Gastroesophageal sphincter (tissue), 3 donors: ENCODE results near the gene HELB.

Experiments used
- CTCF ChIP-seq, 4 experiments: fragments of 200-600 bp in 2 of 4; fragments of 450-650 bp in 2 of 4; sonication (generic) in 1 of 4; IDR thresholded peaks; one replicate each; pipeline ENCODE4 v1.5.1; 2017 to 2019; ENCODE audit warnings: antibody characterized with exemption in 4 of 4, mild to moderate bottlenecking in 2 of 4, moderate library complexity in 2 of 4
- EP300 ChIP-seq: sonication (generic); formaldehyde crosslinking; IDR thresholded peaks from one replicate; pipeline ENCODE4 v1.6.1; 2017; ENCODE audit warnings: antibody characterized with exemption, mild to moderate bottlenecking
- POLR2A ChIP-seq, 2 donors: fragments of 450-650 bp; IDR thresholded peaks; one replicate each; pipeline ENCODE4 v1.6.1; 2017; ENCODE audit warnings: antibody characterized with exemption in 2 of 2, mild to moderate bottlenecking in 2 of 2, moderate library complexity in 1 of 2
- POLR2AphosphoS5 ChIP-seq: sonication (generic); formaldehyde crosslinking; IDR thresholded peaks from one replicate; pipeline ENCODE4 v1.6.1; 2017; ENCODE audit warnings: antibody characterized with exemption

DNA sequence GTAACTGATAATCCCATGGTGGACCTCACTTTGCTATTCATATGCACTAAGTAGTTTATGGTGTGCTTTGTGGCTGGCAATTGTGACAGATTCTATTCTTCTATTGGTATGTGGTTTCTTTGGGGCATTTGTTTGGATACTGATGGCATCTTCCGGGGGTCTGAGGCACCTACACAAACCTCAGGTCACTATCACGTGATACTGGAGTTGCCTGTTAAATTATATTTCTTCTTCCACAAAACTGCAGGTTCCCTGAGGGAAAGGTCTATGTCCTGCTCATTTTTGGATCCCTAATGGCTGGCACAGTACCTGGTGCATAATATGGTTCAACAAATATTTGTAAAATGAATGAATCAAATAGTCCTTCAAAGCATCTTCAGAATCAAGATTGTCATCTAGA is 49.5 kb upstream of the HELB start:
- TF ChIP-seq CTCF (IDR thresholded peaks at IDR 0.05) = no peak
- no peak for TF ChIP-seq POLR2A (IDR thresholded peaks at IDR 0.05)
- no peak for TF ChIP-seq EP300
- TF ChIP-seq POLR2AphosphoS5 = no peak
